ENCODE measurements around the gene NSMCE3.

- TF ChIP-seq CTCF (IDR thresholded peaks at IDR 0.05; ENCODE audit: poor library complexity) (no peak), EZH2 (IDR thresholded peaks at IDR 0.05; ENCODE audit: borderline replicate concordance) (no peak)
Observed at GRCh38 chr15:29299784-29300183, 30.2 kb upstream of the NSMCE3 start.

All from hepatocyte (in vitro differentiated cells).